GM21367 (cell line): ENCODE measurements around the gene CLSTN2.

Experiments
- ATAC-seq: cut with Tn5 transposase; IDR thresholded peaks from one replicate; pipeline ENCODE4 v1.9.1; 2021; ENCODE audit not compliant: unreplicated experiment

Gene CLSTN2

DNA sequence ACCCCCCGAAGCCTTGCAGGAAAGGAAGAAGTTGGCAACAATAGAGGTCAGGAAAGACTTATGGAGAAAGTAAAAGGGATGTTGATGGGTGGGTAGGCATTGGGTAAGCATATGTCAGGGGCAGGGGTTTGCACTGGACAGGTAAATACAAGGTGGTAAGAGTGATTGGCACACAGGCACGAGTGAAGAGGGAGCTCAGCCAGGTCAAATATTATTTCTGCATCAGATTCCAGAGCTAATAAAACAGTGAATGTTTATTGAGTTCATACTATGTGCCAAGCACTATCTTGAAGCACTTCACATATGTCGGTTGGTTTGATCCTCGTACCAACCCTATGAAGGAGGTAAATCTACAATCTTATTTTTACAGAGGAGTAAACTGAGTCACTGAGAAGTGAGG is 6.6 kb downstream of the CLSTN2 start:
- no peak for ATAC-seq

DNA sequence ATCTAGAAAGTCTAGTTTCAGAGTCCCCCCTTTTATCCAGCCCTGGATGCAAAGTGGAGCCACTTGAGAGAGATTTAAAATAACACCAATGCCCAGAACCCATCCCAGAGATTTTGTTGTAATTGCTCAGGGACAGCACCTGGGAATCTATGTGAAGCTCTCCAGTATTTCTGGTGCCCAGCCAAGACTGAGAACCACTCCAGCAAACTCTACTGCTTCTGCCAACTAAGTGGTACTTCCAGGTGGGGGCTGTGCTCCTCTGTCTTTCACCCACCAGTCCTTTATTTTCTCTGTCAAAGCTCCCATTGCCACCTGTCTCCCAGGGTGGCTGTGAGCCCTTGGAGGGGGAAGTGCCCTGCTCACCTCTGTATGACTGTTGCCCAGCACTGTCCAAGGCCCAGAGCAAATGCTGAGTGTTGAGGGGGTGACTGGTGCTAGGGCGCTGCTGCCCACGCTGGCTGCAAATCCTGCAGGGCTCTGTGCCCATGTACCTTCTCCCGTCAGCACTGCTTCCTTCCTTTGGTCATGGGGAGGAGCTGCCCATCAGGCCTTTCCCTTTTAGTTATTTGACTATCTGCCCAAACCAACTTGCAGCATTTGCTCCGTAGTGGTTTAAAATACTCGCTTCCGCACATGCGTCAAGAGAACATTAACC is 9.4 kb downstream of the CLSTN2 start:
- ATAC-seq = no peak

DNA sequence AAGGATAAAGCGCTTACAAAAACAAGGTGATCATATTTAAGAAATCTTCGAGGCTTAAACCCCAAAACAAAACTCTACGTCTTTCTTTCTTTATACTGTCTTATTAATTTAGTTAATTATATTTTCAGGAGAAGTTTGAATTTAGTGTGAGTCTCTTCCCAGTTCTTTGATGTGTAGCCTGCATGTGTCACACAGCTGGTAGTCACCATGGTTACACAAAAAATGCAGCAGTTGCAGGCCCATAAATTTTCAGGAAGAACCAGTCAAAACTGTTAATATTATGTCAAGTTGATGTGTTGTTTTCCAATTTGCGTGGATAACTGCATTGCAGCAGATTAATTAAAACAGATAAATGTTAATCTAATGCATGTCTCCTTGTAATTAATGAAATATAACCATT is 10.4 kb downstream of the CLSTN2 start:
- ATAC-seq = no peak

DNA sequence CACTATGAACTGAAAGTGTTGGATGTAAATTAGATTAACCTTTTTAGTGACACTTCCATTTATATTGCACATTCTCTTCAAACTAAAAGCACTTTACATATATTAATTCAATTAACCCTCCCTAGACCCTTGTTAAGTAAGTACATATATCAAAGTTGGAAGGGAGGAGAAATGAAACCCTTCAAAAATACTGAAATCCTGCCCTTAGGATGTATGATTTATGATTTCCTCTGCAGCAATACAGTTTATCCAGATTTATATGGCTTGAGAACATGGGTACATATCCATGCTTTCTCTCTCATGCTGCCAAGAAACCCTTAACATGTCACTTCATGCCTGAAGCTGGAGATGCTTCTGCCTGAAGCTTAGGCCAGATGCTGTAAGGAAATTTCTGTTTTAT is 11.0 kb downstream of the CLSTN2 start:
- ATAC-seq = no peak

DNA sequence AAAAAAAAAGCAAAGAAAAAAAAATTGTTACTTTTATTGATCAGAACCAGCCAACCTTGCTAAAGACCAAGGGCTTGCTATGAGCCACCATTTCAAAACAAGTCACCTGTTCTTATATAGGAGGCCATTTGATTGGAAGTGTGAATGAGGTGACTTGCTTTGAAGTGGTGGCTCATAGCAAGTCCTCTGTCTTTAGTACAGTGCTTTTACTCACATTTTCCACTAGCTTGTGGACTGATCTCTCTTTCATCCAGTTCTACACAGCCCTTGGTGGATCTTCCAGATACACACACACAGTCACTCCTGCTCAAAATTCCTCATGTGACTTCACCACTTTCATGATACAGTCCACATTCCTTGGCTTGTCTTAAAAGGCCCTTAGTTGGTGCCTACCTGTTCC is 13.5 kb downstream of the CLSTN2 start:
- no peak for ATAC-seq

DNA sequence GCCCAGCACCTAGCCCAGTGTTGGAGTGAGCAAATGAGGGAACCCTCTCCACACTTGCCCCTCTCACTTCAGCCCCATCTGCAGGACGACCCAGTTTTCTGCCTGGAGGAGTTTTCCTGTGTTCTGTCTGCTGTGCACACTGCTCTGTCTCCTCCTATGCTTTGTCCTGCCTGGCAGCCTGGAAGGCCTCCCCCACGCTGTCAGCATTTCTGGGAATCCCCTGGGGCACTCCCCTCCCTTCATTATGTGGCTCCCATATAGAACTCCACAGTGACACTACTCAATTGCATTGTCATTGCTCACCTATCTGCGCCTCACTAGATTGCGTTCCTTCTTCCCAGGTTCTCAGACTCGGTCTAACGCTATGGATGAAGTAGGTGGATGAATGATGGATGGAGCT is 13.9 kb downstream of the CLSTN2 start:
- no peak for ATAC-seq

DNA sequence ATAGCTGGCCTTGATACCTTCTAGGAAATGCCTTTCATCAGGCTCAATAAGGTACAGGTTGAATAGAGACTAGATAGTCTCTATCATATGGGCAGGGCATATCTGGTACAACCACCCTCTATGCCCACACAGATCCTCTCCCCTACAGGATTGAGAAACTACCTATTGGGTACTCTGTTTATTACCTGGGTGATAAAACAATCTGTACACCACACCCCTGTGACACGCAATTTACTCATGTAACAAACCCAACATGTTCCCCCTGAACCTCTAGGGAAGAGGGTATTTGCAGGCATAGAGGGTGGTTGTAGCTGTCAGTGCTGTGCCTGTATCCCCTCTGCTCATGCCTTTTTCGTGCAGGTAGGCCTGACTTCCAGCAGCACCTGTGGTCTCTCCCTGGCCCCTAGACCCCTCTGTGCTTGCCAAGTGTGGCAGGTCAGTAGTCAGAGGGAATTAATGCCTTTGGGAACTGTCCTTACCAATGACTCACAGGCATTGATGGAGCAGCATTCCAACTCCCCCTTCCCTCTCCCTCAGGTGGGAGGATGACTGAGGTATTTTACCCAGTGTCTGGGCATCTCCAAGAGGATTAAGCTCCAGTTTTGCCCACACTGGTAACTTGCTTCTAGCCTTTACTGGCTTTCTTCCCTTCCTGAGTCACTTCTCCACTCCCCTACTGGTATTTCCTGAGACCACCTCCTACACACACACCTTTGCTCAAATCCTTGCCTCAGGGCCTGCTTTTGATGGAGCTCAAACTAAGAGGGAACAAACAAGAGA is 18.3 kb downstream of the CLSTN2 start:
- ATAC-seq = no peak

DNA sequence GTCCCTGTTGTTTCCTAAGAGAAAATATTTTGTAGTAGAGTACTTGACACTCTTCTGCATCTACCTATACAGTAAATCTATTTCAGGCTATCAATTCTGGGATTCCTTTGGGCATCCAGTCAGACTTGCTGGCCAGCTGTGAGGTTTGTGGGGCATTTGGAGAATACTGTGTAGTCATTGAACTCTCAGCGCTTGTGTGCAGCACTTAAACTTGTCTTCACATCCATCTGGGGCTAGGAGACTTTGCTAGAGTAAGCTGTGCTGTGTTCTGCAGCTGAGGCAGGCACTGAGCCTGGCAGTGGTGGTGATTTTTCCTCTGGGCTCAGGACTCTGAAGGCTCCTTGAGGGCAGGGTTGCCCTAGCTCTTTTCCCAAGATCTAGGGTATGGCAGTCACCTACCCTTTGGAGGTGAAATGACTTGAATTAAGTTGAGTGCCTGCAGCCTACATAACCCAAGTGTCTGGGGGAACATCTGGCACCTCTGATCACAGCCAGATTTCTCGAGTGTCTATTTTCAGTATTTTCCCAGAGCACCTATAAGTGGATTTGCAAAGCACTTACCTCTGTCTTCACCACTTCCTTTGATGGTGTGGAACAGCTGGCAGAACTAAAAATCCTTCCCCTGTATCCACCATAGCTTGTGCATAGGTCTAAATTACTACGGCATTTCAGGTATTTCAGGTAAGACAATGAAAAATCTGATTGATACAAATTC is 19.3 kb downstream of the CLSTN2 start:
- no peak for ATAC-seq

DNA sequence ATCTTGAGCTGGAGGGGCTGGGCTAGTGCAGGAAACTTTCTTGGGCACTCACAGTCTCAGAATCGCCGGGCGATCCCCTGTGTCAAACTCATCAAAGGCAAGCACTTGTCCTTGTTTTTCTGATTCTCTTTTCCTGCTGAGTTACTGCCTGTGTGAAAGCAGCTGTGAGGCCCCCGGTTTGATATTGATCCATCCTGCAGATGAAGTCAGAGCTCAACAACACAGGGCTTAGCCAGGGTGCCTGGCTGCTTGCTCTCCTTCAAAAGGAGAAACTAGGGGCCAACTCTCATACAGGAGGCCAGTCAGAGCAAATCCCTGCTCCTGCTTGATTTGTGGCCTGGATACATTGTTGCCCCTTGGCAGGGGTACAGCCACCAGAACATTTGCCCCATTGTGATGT is 22.9 kb downstream of the CLSTN2 start:
- ATAC-seq = no peak

DNA sequence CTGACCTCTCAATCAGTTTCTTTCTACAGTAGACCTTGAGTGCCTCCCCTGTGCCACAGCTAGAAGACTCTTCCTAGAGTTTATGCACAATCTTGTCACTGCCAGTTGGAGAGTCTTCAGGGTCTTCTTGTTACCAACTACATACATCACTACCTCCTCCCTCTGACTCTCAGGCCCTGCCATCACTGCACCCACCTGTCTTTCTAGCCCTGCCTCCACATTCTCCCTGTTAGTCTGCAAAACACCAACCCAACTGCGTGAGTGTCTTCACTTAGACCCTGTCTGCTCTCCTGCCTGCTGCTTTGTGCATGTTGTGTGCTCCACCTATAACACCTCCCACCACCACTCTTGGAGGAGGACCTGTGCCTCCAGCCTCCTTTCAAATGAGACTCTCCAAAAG is 34.4 kb downstream of the CLSTN2 start:
- ATAC-seq = no peak

DNA sequence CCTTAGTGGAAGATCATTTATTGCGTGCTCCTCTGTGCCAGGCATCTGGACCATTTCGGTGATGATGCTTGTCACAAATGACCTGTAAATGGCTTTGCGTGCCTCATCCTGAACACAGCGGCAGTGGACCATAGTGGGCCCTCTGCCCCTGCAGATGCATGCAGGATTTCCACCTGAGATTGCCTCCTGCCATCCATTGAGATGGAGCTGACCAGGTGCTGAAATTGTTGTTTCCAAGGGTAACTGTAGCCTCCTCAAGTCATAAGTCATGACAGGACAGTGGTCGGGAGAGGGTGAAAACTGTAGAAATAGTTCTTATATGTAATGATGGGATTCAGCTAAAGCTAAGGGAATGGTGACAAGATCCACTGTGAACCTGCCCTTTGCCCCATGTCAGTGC is 35.5 kb downstream of the CLSTN2 start:
- no peak for ATAC-seq

DNA sequence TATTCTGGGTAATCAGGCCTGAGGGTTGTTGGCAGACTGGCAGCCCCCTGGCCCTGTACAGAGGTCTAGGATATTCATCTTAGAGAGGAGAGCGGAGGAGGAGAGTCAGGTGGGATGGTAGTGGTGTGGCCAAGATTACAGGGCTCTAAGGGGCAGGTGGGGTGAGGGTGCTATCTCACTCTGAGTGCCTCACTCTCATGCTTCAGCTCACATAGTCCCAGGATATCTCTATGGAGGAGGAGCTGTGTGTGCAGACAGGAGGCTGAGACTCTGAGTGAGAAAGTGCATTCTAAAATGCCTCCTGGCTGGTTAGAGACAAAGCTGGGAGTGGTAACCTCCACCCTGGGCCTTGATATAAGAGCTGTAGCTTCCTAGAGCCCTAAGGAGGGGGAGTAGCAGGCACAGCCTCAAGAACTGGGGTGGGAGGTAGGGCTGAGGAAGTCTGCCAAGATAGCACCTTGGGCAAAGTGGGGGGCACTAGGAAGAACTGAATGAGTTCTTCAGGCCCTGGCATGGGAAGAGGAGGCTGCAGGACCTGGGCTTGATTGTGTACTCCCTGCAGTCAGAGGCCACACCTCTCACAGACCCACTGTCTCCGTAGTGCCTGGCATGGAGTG is 39.9 kb downstream of the CLSTN2 start:
- ATAC-seq = no peak

DNA sequence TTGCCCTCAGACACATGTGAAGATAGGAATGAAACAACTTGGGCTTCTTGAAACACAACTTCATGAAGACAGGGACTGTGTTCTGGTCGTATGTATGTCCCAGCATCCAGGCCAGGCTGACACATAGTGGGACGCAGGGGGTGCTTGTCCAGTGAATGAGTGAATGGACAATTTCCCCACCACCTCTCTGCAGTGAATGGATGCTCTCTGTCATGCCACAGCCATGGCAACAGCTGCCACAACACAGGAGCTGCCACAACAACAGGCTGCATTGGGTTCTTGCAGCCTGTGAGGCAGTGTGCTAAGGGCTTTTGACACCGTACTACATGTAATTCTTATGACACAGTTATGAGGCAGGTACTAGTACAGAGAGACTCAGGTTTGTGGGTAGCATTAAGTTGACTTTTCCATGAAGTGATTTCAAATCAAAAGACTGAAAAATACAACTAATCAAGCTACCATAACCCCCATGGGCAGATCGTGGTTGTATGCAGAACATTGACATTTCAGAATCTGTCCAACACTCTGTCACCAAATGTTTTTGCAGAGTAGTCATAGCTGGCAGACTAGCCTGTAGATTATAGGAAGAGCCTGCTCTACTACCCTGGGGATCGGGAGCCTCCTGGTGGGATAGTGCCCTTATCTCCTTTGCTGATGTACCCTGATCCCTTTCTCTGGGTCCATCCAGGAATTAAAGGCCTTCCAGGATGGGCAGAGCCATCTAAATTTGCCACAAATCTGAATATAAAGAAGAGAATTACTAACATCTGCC is 40.8 kb downstream of the CLSTN2 start:
- ATAC-seq = no peak

DNA sequence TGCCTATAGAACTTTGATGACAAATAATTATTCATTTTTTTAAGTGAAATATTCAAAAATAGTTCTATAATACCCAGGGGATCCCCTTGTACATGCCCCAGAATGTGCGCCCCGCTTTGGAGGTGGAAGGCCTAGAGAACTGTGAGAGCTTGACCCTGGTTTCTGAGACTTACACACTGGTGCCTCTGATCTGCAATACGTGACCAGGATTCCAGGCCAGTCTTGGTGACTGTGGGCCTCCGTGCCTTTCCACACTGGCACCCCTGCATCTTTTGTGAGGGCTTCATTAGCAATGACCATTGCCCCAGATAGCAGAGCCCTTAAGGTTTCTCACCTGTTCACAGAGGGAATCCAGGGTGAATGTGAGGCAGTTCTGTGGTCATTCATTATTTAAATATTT is 44.0 kb downstream of the CLSTN2 start:
- no peak for ATAC-seq

DNA sequence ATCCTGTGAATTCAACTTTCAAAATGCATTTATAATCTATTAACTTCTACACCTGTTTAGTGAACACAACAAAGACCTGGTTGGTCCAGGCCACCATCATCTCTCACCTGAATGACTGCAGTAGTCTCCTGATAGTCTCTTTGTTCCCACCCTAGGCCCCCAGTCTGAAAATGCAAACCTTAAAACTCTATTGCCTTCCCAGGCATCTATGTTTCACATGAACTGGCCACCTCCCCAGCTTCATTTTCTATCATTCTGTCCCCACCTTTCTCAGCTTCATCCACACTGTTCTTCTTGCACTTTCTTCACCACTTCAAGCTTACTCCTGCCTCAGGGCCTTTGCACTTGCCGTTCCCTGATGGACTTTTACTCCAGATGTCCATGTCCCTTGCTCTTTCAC is 45.0 kb downstream of the CLSTN2 start:
- ATAC-seq = no peak

DNA sequence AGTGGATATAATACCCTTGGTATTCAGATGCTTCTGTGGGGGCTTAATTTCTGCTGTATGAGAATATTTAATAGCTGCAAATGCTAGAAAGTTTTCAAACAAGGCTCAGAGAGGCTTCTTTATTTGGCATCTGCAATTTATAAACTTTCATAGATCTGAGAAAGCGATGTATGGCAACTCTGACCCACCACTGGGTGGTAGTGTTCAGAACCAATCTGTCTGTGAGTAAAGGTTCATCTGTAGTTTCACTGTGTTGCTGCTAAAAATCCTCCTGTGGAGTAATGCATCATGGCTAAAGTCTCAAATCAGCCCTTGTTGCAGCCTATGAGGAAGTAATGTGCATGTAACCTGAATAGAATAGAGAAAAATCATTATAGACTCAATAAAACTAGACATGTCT is 47.4 kb downstream of the CLSTN2 start:
- ATAC-seq = no peak

DNA sequence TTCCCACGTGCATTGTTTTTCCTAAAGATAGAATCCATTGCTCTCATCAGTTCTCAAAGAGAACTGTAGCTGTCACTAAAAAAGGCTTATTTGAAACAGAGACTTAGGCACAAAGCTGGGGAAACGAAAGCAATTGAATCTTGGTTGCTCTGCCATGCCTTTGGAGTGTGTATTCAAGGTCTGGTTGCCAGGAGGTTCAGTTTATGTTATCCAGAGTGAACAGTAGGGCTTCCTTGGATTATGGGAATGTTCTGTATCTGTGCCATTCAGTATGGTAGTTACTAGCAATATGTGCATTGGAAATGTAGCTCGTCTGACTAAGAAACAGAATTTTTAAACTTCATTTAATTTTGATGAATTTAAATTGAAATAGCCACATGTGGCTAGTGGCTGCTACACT is 50.6 kb downstream of the CLSTN2 start:
- no peak for ATAC-seq

DNA sequence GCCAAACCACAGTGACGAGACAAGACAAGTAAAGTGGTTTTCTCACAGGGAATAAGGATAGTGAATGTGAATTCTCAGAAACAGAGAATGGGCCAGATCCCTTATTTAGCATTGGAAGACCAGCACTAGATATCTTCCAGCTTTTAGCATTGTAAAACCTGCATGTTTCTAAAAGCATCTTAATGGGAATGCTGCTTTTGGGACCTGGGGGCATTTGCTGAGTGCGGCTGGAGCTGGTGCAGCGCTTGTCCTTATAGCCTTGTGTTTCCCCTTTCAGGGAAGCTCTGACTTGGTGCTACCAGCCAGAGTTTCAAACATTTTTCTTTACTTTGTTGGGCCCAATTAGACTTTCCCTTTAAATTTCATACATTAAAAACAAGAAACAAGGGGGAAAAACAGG is 52.9 kb downstream of the CLSTN2 start:
- ATAC-seq = no peak

DNA sequence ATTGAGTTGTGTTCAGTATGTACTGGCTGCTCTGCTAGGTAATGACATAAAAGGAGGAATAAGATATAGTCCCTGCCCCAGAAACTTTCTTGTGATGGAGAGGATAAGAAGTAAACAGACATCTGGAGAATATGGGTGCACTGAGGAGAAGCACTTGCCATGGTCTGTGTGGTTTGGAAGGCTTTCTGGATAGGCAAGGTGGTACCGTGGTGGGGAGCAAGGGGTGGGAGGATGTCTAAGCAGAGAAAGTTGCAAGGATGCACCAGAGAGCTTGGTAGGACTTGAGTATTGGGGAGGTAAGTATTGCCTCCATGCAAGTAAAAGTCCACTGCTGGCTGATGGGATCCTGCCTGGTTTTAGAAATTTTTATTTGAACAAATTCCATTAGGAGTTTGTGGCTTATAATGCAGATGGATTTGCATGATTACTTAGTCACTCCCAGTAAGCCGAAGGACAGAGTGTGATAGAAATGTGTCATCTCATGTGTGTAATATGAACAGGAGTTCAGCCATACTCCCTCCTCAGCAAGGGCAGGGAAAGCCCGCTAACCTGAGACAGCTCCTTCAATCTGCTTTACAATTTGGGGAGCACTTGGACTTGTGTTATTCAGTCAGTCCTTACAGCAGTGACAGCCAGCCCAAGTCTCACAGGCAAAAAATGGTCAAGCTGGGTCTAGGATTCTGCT is 53.6 kb downstream of the CLSTN2 start:
- no peak for ATAC-seq

DNA sequence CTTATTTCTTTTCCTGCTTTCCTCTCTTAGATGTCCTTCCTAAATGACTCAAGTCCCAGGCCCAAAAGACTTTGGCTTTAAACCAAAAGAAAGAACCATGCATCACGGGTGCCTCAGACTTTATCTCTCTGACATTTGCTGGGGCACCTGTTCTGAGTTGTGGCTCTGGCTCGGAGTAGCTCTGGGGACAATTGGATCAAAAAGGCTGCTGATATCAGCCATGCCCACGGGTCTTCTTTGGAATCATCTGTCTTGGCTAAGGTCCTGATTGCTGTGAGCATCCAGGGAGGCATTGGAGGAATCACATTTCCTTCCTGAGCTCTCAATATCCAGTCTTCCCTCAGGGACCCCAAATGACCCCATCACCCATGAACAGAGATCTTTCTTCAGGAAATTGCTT is 59.9 kb downstream of the CLSTN2 start:
- ATAC-seq = no peak
